ENCODE results near the gene WBP11.

DNA sequence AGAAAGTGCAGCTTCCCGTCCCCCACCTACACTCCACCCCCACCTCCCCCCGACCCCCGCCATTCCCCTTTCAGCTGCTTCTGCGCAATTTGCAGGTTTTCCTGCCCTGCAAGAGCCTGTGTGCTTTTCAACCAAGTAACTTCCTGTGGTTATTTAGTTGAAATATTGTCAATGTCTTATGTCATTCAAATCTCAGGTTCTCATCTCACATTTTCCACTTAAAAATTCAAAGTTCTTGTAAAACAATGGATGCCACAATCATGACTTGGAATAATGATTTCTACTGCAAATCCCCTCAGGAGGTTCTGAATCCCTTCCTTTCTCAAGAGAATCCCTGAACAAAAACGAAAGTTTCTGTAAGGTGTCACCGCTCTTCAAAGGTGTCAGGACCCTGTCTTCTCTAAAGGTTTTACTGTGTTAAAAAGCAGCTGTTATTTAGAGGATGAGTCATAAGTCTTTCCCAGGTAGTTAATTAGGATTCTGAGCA lies 31.6 kb downstream of the WBP11 start:
- TF ChIP-seq CEBPB (IDR thresholded peaks at IDR 0.05; ENCODE audit: low read depth) (no peak), ELF1 (IDR thresholded peaks at IDR 0.05; ENCODE audit: borderline replicate concordance, low read depth) (no peak), RAD21 (IDR thresholded peaks at IDR 0.05; ENCODE audit: low read depth) (no peak), TCF7L2 (IDR thresholded peaks at IDR 0.05; ENCODE audit: borderline replicate concordance, extremely low read depth, insufficient read depth, insufficient read length) (no peak), POLR2A (IDR thresholded peaks at IDR 0.05; ENCODE audit: borderline replicate concordance, extremely low read depth, insufficient read depth, insufficient read length) (no peak), POLR2AphosphoS5 (IDR thresholded peaks at IDR 0.05; ENCODE audit: low read depth, low read length) (no peak)
- TF ChIP-seq, protein P1, sequence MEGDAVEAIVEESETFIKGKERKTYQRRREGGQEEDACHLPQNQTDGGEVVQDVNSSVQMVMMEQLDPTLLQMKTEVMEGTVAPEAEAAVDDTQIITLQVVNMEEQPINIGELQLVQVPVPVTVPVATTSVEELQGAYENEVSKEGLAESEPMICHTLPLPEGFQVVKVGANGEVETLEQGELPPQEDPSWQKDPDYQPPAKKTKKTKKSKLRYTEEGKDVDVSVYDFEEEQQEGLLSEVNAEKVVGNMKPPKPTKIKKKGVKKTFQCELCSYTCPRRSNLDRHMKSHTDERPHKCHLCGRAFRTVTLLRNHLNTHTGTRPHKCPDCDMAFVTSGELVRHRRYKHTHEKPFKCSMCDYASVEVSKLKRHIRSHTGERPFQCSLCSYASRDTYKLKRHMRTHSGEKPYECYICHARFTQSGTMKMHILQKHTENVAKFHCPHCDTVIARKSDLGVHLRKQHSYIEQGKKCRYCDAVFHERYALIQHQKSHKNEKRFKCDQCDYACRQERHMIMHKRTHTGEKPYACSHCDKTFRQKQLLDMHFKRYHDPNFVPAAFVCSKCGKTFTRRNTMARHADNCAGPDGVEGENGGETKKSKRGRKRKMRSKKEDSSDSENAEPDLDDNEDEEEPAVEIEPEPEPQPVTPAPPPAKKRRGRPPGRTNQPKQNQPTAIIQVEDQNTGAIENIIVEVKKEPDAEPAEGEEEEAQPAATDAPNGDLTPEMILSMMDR (IDR thresholded peaks at IDR 0.05 in 2 of 3, conservative IDR thresholded peaks at IDR 0.05 in 1 of 3; ENCODE audit: borderline replicate concordance in 1 of 3, insufficient read depth in 1 of 3, low read depth in 2 of 3, low read length in 2 of 3) = no peak
- TF ChIP-seq, protein P2, sequence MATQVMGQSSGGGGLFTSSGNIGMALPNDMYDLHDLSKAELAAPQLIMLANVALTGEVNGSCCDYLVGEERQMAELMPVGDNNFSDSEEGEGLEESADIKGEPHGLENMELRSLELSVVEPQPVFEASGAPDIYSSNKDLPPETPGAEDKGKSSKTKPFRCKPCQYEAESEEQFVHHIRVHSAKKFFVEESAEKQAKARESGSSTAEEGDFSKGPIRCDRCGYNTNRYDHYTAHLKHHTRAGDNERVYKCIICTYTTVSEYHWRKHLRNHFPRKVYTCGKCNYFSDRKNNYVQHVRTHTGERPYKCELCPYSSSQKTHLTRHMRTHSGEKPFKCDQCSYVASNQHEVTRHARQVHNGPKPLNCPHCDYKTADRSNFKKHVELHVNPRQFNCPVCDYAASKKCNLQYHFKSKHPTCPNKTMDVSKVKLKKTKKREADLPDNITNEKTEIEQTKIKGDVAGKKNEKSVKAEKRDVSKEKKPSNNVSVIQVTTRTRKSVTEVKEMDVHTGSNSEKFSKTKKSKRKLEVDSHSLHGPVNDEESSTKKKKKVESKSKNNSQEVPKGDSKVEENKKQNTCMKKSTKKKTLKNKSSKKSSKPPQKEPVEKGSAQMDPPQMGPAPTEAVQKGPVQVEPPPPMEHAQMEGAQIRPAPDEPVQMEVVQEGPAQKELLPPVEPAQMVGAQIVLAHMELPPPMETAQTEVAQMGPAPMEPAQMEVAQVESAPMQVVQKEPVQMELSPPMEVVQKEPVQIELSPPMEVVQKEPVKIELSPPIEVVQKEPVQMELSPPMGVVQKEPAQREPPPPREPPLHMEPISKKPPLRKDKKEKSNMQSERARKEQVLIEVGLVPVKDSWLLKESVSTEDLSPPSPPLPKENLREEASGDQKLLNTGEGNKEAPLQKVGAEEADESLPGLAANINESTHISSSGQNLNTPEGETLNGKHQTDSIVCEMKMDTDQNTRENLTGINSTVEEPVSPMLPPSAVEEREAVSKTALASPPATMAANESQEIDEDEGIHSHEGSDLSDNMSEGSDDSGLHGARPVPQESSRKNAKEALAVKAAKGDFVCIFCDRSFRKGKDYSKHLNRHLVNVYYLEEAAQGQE (IDR thresholded peaks at IDR 0.05; ENCODE audit: low read depth) = no peak
